Breast epithelium (tissue), 3 donors: ENCODE measurements around the gene MYRF. TPM values are rescaled to one million over a fixed set of nuclear protein-coding genes. Genes with fewer than 3 reads are reported as not detected.

ENCODE experiments used
- total RNA-seq, 3 donors: library from RNA; depleted of rRNA; stranded (reverse); fragments of >200 nt; gene quantifications; one replicate each; pipeline ENCODE4 v1.1.0, GENCODE V29; 2016

MYRF gene
- total RNA-seq, 3 donors from 2014 or later = 0.32 to 6.9 (median 0.66) TPM

Other genes with a start within 250 kb of the MYRF start
- 1 to 10 TPM in 2 of 3 donors, not detected in 1; 1.5 to 3.3 TPM for gene LRRC10B, start 243.9 kb upstream of the MYRF start, total RNA-seq
- gene SYT7, start 171.6 kb upstream of the MYRF start, total RNA-seq = 10 to 100 TPM in 2 of 3 donors, 1 to 10 TPM in 1; 1.9 to 11.7 (median 10.8) TPM
- gene DAGLA, start 72.2 kb upstream of the MYRF start, total RNA-seq = 1 to 10 TPM; 2.4 to 4.5 (median 3.3) TPM
- gene TMEM258, start 40.0 kb downstream of the MYRF start, total RNA-seq = 10 to 100 TPM; 35.4 to 55.4 (median 35.7) TPM
- 1 to 10 TPM; 5.9 to 9.2 (median 8.5) TPM for gene FEN1, start 40.3 kb downstream of the MYRF start, total RNA-seq
- gene FADS1, start 64.4 kb downstream of the MYRF start, total RNA-seq = 100 to 1,000 TPM in 1 of 3 donors, 10 to 100 TPM in 1, 1 to 10 TPM in 1; 8.8 to 112 (median 15.1) TPM
- 10 to 100 TPM in 1 of 3 donors, 1 to 10 TPM in 2; 5.6 to 35.8 (median 7.5) TPM for gene FADS2, start 75.7 kb downstream of the MYRF start, total RNA-seq
- gene FADS3, start 138.9 kb downstream of the MYRF start, total RNA-seq = 100 to 1,000 TPM in 2 of 3 donors, 10 to 100 TPM in 1; 38.8 to 156 (median 112) TPM
- gene RAB3IL1, start 164.9 kb downstream of the MYRF start, total RNA-seq = 10 to 100 TPM; 11.7 to 27.9 (median 22.6) TPM
- 10 to 100 TPM in 1 of 3 donors, 1 to 10 TPM in 2; 3.7 to 10.1 (median 5.9) TPM for gene BEST1, start 197.7 kb downstream of the MYRF start, total RNA-seq
- 1,000 to 10,000 TPM; 2,151 to 6,439 (median 3,491) TPM for gene FTH1, start 215.0 kb downstream of the MYRF start, total RNA-seq